ENCODE data around the gene MCM3AP.

MCM3AP gene

GRCh38 chr21:46191257-46191685 lies 94.1 kb downstream of the MCM3AP start:
- Histone ChIP-seq H3K9ac (ENCODE audit: low read depth, low read length) (no peak overlapping the region), H3K27me3 (ENCODE audit: insufficient read depth, low read length) (no peaks in the 10 kb centered on the region), H3K9me3 (ENCODE audit: insufficient read depth, low read depth, low read length) (no peaks in the 10 kb centered on the region), H3K4me1 (ENCODE audit: insufficient read depth, low read length) (peaks cover 13% of the 10 kb centered on the region), H3K27ac (ENCODE audit: low read length) (no peak overlapping the region), H3K36me3 (ENCODE audit: insufficient read depth, low read depth, low read length) (peaks cover 70% of the 10 kb centered on the region), H3K4me3 (ENCODE audit: low read length) (no peak overlapping the region)

- H3K27ac ChIP-seq (ENCODE audit: low read length) = no peak overlapping the region
- no peaks in the 10 kb centered on the region for H3K27me3 ChIP-seq (ENCODE audit: insufficient read depth, low read length)
- H3K4me1 ChIP-seq (ENCODE audit: insufficient read depth, low read length) = peaks cover 14% of the 10 kb centered on the region
- H3K9ac ChIP-seq (ENCODE audit: low read depth, low read length) = no peak overlapping the region
- no peaks in the 10 kb centered on the region for H3K9me3 ChIP-seq (ENCODE audit: insufficient read depth, low read depth, low read length)
- H3K4me3 ChIP-seq (ENCODE audit: low read length) = no peak overlapping the region
- peaks cover 64% of the 10 kb centered on the region for H3K36me3 ChIP-seq (ENCODE audit: insufficient read depth, low read depth, low read length)
These were observed 94.8 kb downstream of the MCM3AP start for GRCh38 chr21:46190491-46191131.

- Histone ChIP-seq H3K9me3 (ENCODE audit: insufficient read depth, low read depth, low read length) (no peaks in the 10 kb centered on the region), H3K27me3 (ENCODE audit: insufficient read depth, low read length) (no peaks in the 10 kb centered on the region), H3K9ac (ENCODE audit: low read depth, low read length) (no peak overlapping the region), H3K36me3 (ENCODE audit: insufficient read depth, low read depth, low read length) (peaks cover 58% of the 10 kb centered on the region), H3K4me3 (ENCODE audit: low read length) (no peak overlapping the region), H3K27ac (ENCODE audit: low read length) (no peak overlapping the region), H3K4me1 (ENCODE audit: insufficient read depth, low read length) (peaks cover 18% of the 10 kb centered on the region)
These were observed 95.4 kb downstream of the MCM3AP start for GRCh38 chr21:46189959-46190490.

GRCh38 chr21:46189213-46189958 lies 96.0 kb downstream of the MCM3AP start:
- no peaks in the 10 kb centered on the region for H3K27me3 ChIP-seq (ENCODE audit: insufficient read depth, low read length)
- peaks cover 51% of the 10 kb centered on the region for H3K36me3 ChIP-seq (ENCODE audit: insufficient read depth, low read depth, low read length)
- peaks cover 18% of the 10 kb centered on the region for H3K4me1 ChIP-seq (ENCODE audit: insufficient read depth, low read length)
- no peak overlapping the region for H3K27ac ChIP-seq (ENCODE audit: low read length)
- no peaks in the 10 kb centered on the region for H3K9me3 ChIP-seq (ENCODE audit: insufficient read depth, low read depth, low read length)
- H3K9ac ChIP-seq (ENCODE audit: low read depth, low read length) = peak overlapping the region; percentile 14; the same call in 1 of the 2 replicates
- H3K4me3 ChIP-seq (ENCODE audit: low read length) = no peak overlapping the region

GRCh38 chr21:46188226-46189212 lies 96.9 kb downstream of the MCM3AP start:
- Histone ChIP-seq H3K36me3 (ENCODE audit: insufficient read depth, low read depth, low read length) (peaks cover 43% of the 10 kb centered on the region), H3K27ac (ENCODE audit: low read length) (no peak overlapping the region), H3K4me1 (ENCODE audit: insufficient read depth, low read length) (peaks cover 18% of the 10 kb centered on the region), H3K4me3 (ENCODE audit: low read length) (no peak overlapping the region), H3K9ac (ENCODE audit: low read depth, low read length) (peak overlapping the region; percentile 14; the same call in 1 of the 2 replicates), H3K27me3 (ENCODE audit: insufficient read depth, low read length) (no peaks in the 10 kb centered on the region), H3K9me3 (ENCODE audit: insufficient read depth, low read depth, low read length) (no peaks in the 10 kb centered on the region)

DNA sequence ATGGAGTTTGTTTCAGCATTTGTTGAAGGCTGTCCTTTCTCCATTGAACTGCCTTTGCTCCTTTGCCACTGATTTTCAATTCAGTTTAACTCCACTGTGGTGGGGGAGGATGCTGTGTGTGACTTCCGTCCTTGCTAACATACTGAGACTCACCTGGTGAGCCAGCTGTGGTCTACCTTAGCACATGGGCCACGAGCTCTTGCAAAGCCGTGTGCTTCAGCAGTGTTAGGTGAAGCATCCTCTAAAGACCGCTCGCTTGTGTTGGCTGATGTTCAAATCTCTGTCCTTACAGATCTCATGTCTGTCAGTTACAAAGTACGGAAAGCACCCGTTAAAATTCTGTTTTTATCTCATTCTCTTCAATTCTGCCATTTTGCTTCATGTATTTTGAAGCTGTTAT lies 97.6 kb downstream of the MCM3AP start:
- Histone ChIP-seq H3K9me3 (ENCODE audit: insufficient read depth, low read depth, low read length) (no peaks in the 10 kb centered on the region), H3K9ac (ENCODE audit: low read depth, low read length) (no peak overlapping the region), H3K27me3 (ENCODE audit: insufficient read depth, low read length) (no peaks in the 10 kb centered on the region), H3K36me3 (ENCODE audit: insufficient read depth, low read depth, low read length) (peaks cover 36% of the 10 kb centered on the region), H3K4me3 (ENCODE audit: low read length) (no peak overlapping the region), H3K27ac (ENCODE audit: low read length) (no peak overlapping the region), H3K4me1 (ENCODE audit: insufficient read depth, low read length) (peaks cover 18% of the 10 kb centered on the region)

- no peak overlapping the region for H3K27ac ChIP-seq (ENCODE audit: low read length)
- H3K9me3 ChIP-seq (ENCODE audit: insufficient read depth, low read depth, low read length) = no peaks in the 10 kb centered on the region
- H3K9ac ChIP-seq (ENCODE audit: low read depth, low read length) = no peak overlapping the region
- no peak overlapping the region for H3K4me3 ChIP-seq (ENCODE audit: low read length)
- H3K27me3 ChIP-seq (ENCODE audit: insufficient read depth, low read length) = no peaks in the 10 kb centered on the region
- H3K36me3 ChIP-seq (ENCODE audit: insufficient read depth, low read depth, low read length) = peaks cover 30% of the 10 kb centered on the region; the same call in 1 of the 2 replicates
- peaks cover 18% of the 10 kb centered on the region for H3K4me1 ChIP-seq (ENCODE audit: insufficient read depth, low read length)
These were observed 98.2 kb downstream of the MCM3AP start for GRCh38 chr21:46187261-46187660.

DNA sequence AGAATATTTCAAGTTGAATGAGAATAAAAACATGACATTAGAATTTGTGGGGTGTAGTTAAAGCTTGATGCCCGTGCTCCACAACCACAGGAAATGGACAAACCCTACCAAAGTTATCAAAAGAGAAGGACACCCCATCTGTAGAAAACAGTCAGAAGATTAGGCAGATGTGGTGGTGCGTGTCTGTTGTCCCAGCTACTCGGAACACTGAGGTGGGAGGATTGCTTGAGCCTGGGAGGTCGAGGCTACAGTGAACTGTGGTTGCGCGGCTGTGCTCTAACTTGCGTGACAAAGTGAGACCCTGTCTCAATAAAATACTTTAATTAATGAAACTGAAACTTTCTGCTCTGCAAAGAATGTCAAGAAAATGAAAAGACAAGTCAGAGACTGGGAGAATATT lies 99.7 kb downstream of the MCM3AP start:
- Histone ChIP-seq H3K9me3 (ENCODE audit: insufficient read depth, low read depth, low read length) (no peaks in the 10 kb centered on the region), H3K4me3 (ENCODE audit: low read length) (no peak overlapping the region), H3K4me1 (ENCODE audit: insufficient read depth, low read length) (peaks cover 18% of the 10 kb centered on the region), H3K36me3 (ENCODE audit: insufficient read depth, low read depth, low read length) (peaks cover 17% of the 10 kb centered on the region; the same call in 1 of the 2 replicates), H3K27ac (ENCODE audit: low read length) (no peak overlapping the region), H3K27me3 (ENCODE audit: insufficient read depth, low read length) (no peaks in the 10 kb centered on the region), H3K9ac (ENCODE audit: low read depth, low read length) (no peak overlapping the region)

Measured in iPS-20b (cell line).